SU-DHL-6 (cell line): ENCODE measurements around the gene MITF.

ENCODE experiments used
- H2AFZ ChIP-seq: fragments of 200-600 bp; sonication (generic); 2 replicates; pipeline ENCODE4 v1.6.1; 2014; ENCODE audit warnings: low read depth, mild to moderate bottlenecking, moderate library complexity, mixed read lengths, antibody characterized with exemption, low read length; ENCODE audit not compliant: severe bottlenecking
- H3F3A ChIP-seq: fragments of 200-600 bp; shearing (Covaris generic); 2 replicates; pipeline ENCODE4 v1.6.0; 2016; ENCODE audit warnings: antibody characterized with exemption, mild to moderate bottlenecking; ENCODE audit not compliant: insufficient read depth
- H3K27ac ChIP-seq: fragments of 200-600 bp; sonication (generic); 2 replicates; pipeline ENCODE4 v1.5.1; 2016; ENCODE audit warnings: low read depth, mild to moderate bottlenecking, low read length, moderate library complexity, mixed read lengths
- H3K27me3 ChIP-seq: fragments of 200-600 bp; sonication (generic), shearing (Covaris generic); 2 replicates; pipeline ENCODE4 v1.6.0; 2014; ENCODE audit warnings: mild to moderate bottlenecking, low read length
- H3K36me3 ChIP-seq: fragments of 200-600 bp; sonication (generic); 2 replicates; pipeline ENCODE4 v1.6.1; 2014; ENCODE audit warnings: mild to moderate bottlenecking, low read length, mixed read lengths
- H3K4me2 ChIP-seq: fragments of 300-600, 200-600 bp; shearing (Covaris generic), sonication (generic); 2 replicates; pipeline ENCODE4 v1.6.0; 2014; ENCODE audit warnings: low read length, low read depth, mild to moderate bottlenecking; ENCODE audit not compliant: poor library complexity, severe bottlenecking
- H3K4me3 ChIP-seq: fragments of 200-600 bp; sonication (generic); 2 replicates; pipeline ENCODE4 v1.5.1; 2014; ENCODE audit warnings: antibody characterized with exemption, low read length, mild to moderate bottlenecking, mixed read lengths; ENCODE audit not compliant: insufficient read depth, poor library complexity, severe bottlenecking
- H3K79me2 ChIP-seq: fragments of 200-600 bp; sonication (generic); 2 replicates; pipeline ENCODE4 v1.6.1; 2014; ENCODE audit warnings: mild to moderate bottlenecking, low read length, moderate library complexity; ENCODE audit not compliant: insufficient read depth
- H3K9ac ChIP-seq: fragments of 200-600 bp; sonication (generic); 2 replicates; pipeline ENCODE4 v1.7.0; 2014; ENCODE audit warnings: mild to moderate bottlenecking, low read length
- H3K9me2 ChIP-seq: fragments of 200-600 bp; sonication (generic); replicated peaks from 2 replicates; pipeline ENCODE4 v1.6.1; 2014; ENCODE audit warnings: low read length; ENCODE audit not compliant: insufficient read depth
- H3K9me3 ChIP-seq: fragments of 200-600 bp; sonication (generic); 2 replicates; pipeline ENCODE4 v1.6.1; 2014; ENCODE audit warnings: low read length, mixed read lengths; ENCODE audit not compliant: insufficient read depth
- H4K20me1 ChIP-seq: fragments of 200-600 bp; sonication (generic); 2 replicates; pipeline ENCODE4 v1.6.1; 2014; ENCODE audit warnings: low read depth, mild to moderate bottlenecking, antibody characterized with exemption, low read length, moderate library complexity, mixed read lengths
- CTCF ChIP-seq: fragments of 200-600 bp; sonication (generic); IDR thresholded peaks from one replicate; pipeline ENCODE4 v1.5.1; 2017; ENCODE audit warnings: antibody characterized with exemption, mild to moderate bottlenecking, low read length, moderate library complexity; ENCODE audit not compliant: insufficient read depth, poor library complexity, severe bottlenecking
- EZH2phosphoT487 ChIP-seq: fragments of 200-600 bp; sonication (generic), shearing (Covaris generic); conservative IDR thresholded peaks from 2 replicates; pipeline ENCODE4 v1.6.1; 2018; ENCODE audit warnings: mild to moderate bottlenecking, antibody characterized with exemption, low read length, moderate library complexity, mixed read lengths

The MITF gene

GRCh38 chr3:69932501-69932900, 193.2 kb downstream of the MITF start:
- TF ChIP-seq CTCF (no peak), EZH2phosphoT487 (no peak)
- Histone ChIP-seq H3K27ac (no peak overlapping the region), H3K9ac (no peak overlapping the region), H3K4me3 (no peak overlapping the region), H4K20me1 (no peaks in the 10 kb centered on the region), H3K27me3 (no peaks in the 10 kb centered on the region; the same call in 1 of the 2 replicates), H3K36me3 (no peaks in the 10 kb centered on the region), H3K79me2 (no peaks in the 10 kb centered on the region), H3F3A (no peaks in the 10 kb centered on the region), H3K9me3 (no peaks in the 10 kb centered on the region), H2AFZ (no peak overlapping the region), H3K4me2 (no peak overlapping the region), H3K9me2 (no peaks in the 10 kb centered on the region)

GRCh38 chr3:69934398-69934797, 195.1 kb downstream of the MITF start:
- Histone ChIP-seq H4K20me1 (no peaks in the 10 kb centered on the region), H3K27me3 (no peaks in the 10 kb centered on the region; the same call in 1 of the 2 replicates), H3K79me2 (no peaks in the 10 kb centered on the region), H3K36me3 (no peaks in the 10 kb centered on the region), H3F3A (no peaks in the 10 kb centered on the region), H3K9ac (no peak overlapping the region), H3K27ac (no peak overlapping the region), H3K9me3 (no peaks in the 10 kb centered on the region), H3K4me2 (no peak overlapping the region), H3K4me3 (no peak overlapping the region), H2AFZ (no peak overlapping the region), H3K9me2 (no peaks in the 10 kb centered on the region)
- TF ChIP-seq CTCF = no peak
- TF ChIP-seq EZH2phosphoT487 = no peak

GRCh38 chr3:69936266-69936665, 197.0 kb downstream of the MITF start:
- Histone ChIP-seq H3K27me3 (no peaks in the 10 kb centered on the region; the same call in 1 of the 2 replicates), H3K9me2 (no peaks in the 10 kb centered on the region), H3K27ac (no peak overlapping the region), H3K4me3 (no peak overlapping the region), H3K9me3 (no peaks in the 10 kb centered on the region), H3K4me2 (no peak overlapping the region), H3K36me3 (no peaks in the 10 kb centered on the region), H3K79me2 (no peaks in the 10 kb centered on the region), H2AFZ (no peak overlapping the region), H3K9ac (no peak overlapping the region), H3F3A (no peaks in the 10 kb centered on the region), H4K20me1 (no peaks in the 10 kb centered on the region)
- TF ChIP-seq EZH2phosphoT487 (no peak), CTCF (no peak)
